SK-N-SH (cell line): ENCODE measurements around the gene PCYT1A. TPM values are rescaled to one million over a fixed set of nuclear protein-coding genes. Genes with fewer than 3 reads are reported as not detected.

ENCODE experiments used
- CTCF ChIA-PET: fragments of 300-600, 350-600 bp; formaldehyde crosslinking; extraction: SDS; loops from one replicate; lab custom pipeline; 2021; lab: Yijun Ruan, JAX
- POLR2A ChIA-PET: fragments of 350-600 bp; sonication (Branson Sonifier 250); formaldehyde crosslinking; extraction: SDS; loops from one replicate; lab custom pipeline; 2020; ENCODE audit warnings: antibody characterized with exemption, inconsistent platforms; lab: Yijun Ruan, JAX
- DNase-seq: peaks from one replicate; pipeline ENCODE4 v3.0.0; 2012
- H2AFZ ChIP-seq: fragments of 200-600 bp; sonication (generic); 2 replicates; pipeline ENCODE4 v1.8.1; 2016; ENCODE audit warnings: antibody characterized with exemption, mild to moderate bottlenecking, low read depth
- H3F3A ChIP-seq: fragments of 200-600 bp; sonication (generic); replicated peaks from 2 replicates; pipeline ENCODE3; 2016; ENCODE audit warnings: antibody characterized with exemption, mild to moderate bottlenecking; ENCODE audit not compliant: insufficient read depth
- H3K27ac ChIP-seq, 2 experiments: fragments of 200-500 bp in 1 of 2; fragments of 200-600 bp in 1 of 2; sonication (Bioruptor generic) in 1 of 2; sonication (generic), shearing (Covaris generic) in 1 of 2; 2 replicates each; pipeline versions ENCODE4 v1.5.1 to v1.6.1; 2014 to 2016; ENCODE audit warnings: low read depth in 2 of 2, inconsistent platforms in 1 of 2, low read length in 1 of 2, mild to moderate bottlenecking in 1 of 2, mixed read lengths in 1 of 2
- H3K27me3 ChIP-seq: fragments of 200-600 bp; sonication (generic), shearing (Covaris generic); 2 replicates; pipeline ENCODE4 v1.6.1; 2016; ENCODE audit warnings: mixed run types; ENCODE audit not compliant: insufficient read depth
- H3K36me3 ChIP-seq, 2 experiments: fragments of 200-500 bp in 1 of 2; fragments of 200-600 bp in 1 of 2; sonication (Bioruptor generic) in 1 of 2; sonication (generic) in 1 of 2; replicated peaks in 1 of 2; 2 replicates each; pipeline versions ENCODE3 to v1.5.1; 2014 to 2016; ENCODE audit warnings: low read length in 1 of 2, mild to moderate bottlenecking in 1 of 2; ENCODE audit not compliant: insufficient read depth in 2 of 2, control insufficient read depth in 1 of 2
- H3K4me1 ChIP-seq, 2 experiments: fragments of 200-500 bp in 1 of 2; fragments of 200-600 bp in 1 of 2; sonication (Bioruptor generic) in 1 of 2; sonication (generic), shearing (Covaris generic) in 1 of 2; 2 replicates each; pipeline versions ENCODE4 v1.5.1 to v1.6.1; 2014 to 2016; ENCODE audit warnings: low read depth in 1 of 2, low read length in 1 of 2, mixed run types in 1 of 2; ENCODE audit not compliant: insufficient read depth in 2 of 2, control insufficient read depth in 1 of 2
- H3K4me2 ChIP-seq: fragments of 200-600 bp; sonication (generic), shearing (Covaris generic); 2 replicates; pipeline ENCODE4 v1.6.1; 2017; ENCODE audit warnings: mixed run types
- H3K4me3 ChIP-seq, 2 experiments: fragments of 200-500 bp in 1 of 2; fragments of 200-600 bp in 1 of 2; sonication (Bioruptor generic) in 1 of 2; sonication (generic), shearing (Covaris generic) in 1 of 2; 2 replicates each; pipeline versions ENCODE4 v1.5.1 to v1.8.1; 2014 to 2016; ENCODE audit warnings: low read depth in 2 of 2, inconsistent platforms in 1 of 2, low read length in 1 of 2, mild to moderate bottlenecking in 1 of 2, mixed read lengths in 1 of 2, moderate library complexity in 1 of 2
- H3K79me2 ChIP-seq: fragments of 200-600 bp; sonication (generic); 2 replicates; pipeline ENCODE4 v1.8.1; 2017; ENCODE audit warnings: mild to moderate bottlenecking; ENCODE audit not compliant: insufficient read depth
- H3K9ac ChIP-seq: fragments of 200-600 bp; sonication (generic); 2 replicates; pipeline ENCODE4 v1.6.1; 2017; ENCODE audit warnings: mixed run types
- H3K9me2 ChIP-seq: fragments of 200-600 bp; sonication (generic); 2 replicates; pipeline ENCODE4 v1.6.1; 2017; ENCODE audit warnings: mixed run types
- H3K9me3 ChIP-seq: fragments of 200-600 bp; sonication (generic); 2 replicates; pipeline ENCODE4 v1.6.1; 2017; ENCODE audit warnings: mixed run types, mild to moderate bottlenecking, moderate library complexity
- H4K20me1 ChIP-seq: fragments of 200-600 bp; sonication (generic); 2 replicates; pipeline ENCODE4 v1.6.1; 2017; ENCODE audit warnings: mild to moderate bottlenecking, mixed run types; ENCODE audit not compliant: insufficient read depth
- ELF1 ChIP-seq: IDR thresholded peaks from 2 replicates; pipeline ENCODE4 v1.4.0; 2012
- EP300 ChIP-seq, 2 experiments: IDR thresholded peaks; 2 replicates each; pipeline versions ENCODE4 v1.4.0 to v1.6.1; 2012; ENCODE audit warnings: borderline replicate concordance in 1 of 2, low read depth in 1 of 2, low read length in 1 of 2
- EZH2phosphoT487 ChIP-seq: fragments of 200-600 bp; sonication (generic); IDR thresholded peaks from 2 replicates; pipeline ENCODE4 v1.6.1; 2017; ENCODE audit warnings: low read depth, mixed run types, mild to moderate bottlenecking, antibody characterized with exemption, moderate library complexity, borderline replicate concordance
- FOSL2 ChIP-seq: IDR thresholded peaks from 2 replicates; pipeline ENCODE4 v1.4.0; 2012; ENCODE audit warnings: low read depth, mild to moderate bottlenecking, moderate library complexity, borderline replicate concordance
- FOXJ3 ChIP-seq: sonication (generic); formaldehyde crosslinking; IDR thresholded peaks from 2 replicates; pipeline ENCODE4 v1.5.1; 2020; ENCODE audit warnings: mild to moderate bottlenecking, missing genetic modification reagents
- FOXM1 ChIP-seq: IDR thresholded peaks from 2 replicates; pipeline ENCODE4 v1.4.0; 2012; ENCODE audit warnings: low read depth, mild to moderate bottlenecking
- GATA2 ChIP-seq: sonication (generic); formaldehyde crosslinking; IDR thresholded peaks from 2 replicates; pipeline ENCODE4 v1.5.0; 2020; ENCODE audit warnings: mild to moderate bottlenecking, missing genetic modification reagents
- JUND ChIP-seq: IDR thresholded peaks from 2 replicates; pipeline ENCODE4 v1.4.0; 2012
- MEF2A ChIP-seq: IDR thresholded peaks from 2 replicates; pipeline ENCODE4 v1.4.0; 2012; ENCODE audit warnings: low read depth, borderline replicate concordance
- RAD21 ChIP-seq: IDR thresholded peaks from 2 replicates; pipeline ENCODE4 v1.6.1; 2012; ENCODE audit warnings: mild to moderate bottlenecking, low read length
- RFX5 ChIP-seq: IDR thresholded peaks from 2 replicates; pipeline ENCODE4 v1.6.1; 2012; ENCODE audit warnings: mild to moderate bottlenecking, improper control_type of control experiment, low read length
- RXRA ChIP-seq: IDR thresholded peaks from 2 replicates; pipeline ENCODE4 v1.4.0; 2012; ENCODE audit warnings: low read depth, mild to moderate bottlenecking, borderline replicate concordance
- TCF12 ChIP-seq: IDR thresholded peaks from 2 replicates; pipeline ENCODE4 v1.4.0; 2012
- WGBS: methylation state at CpG from one replicate; pipeline ENCODE4 v1.1.6; 2017; ENCODE audit warnings: low lambda C conversion rate; 5-methylcytosine and 5-hydroxymethylcytosine counted together
- polyA plus RNA-seq, 3 experiments: library from polyadenylated mRNA; depleted of rRNA; stranded (reverse); fragments of >200 nt; gene quantifications; 2 replicates each; pipeline ENCODE4 v1.2.3, GENCODE V29; 2012
- TF ChIP-seq, protein P1 (sequence below): IDR thresholded peaks from 2 replicates; pipeline ENCODE4 v1.4.0; 2012; ENCODE audit warnings: low read depth
- TF ChIP-seq, protein P2 (sequence below): fragments of 200-600 bp; sonication (generic); IDR thresholded peaks from 2 replicates; pipeline ENCODE4 v1.6.1; 2017; ENCODE audit warnings: antibody characterized with exemption, mild to moderate bottlenecking, moderate library complexity
- TF ChIP-seq, protein P3 (sequence below): IDR thresholded peaks from 2 replicates; pipeline ENCODE4 v1.4.0; 2012; ENCODE audit warnings: low read depth, borderline replicate concordance
- TF ChIP-seq, protein P4 (sequence below): IDR thresholded peaks from 2 replicates; pipeline ENCODE4; 2012
- TF ChIP-seq, protein P5 (sequence below): IDR thresholded peaks from 2 replicates; pipeline ENCODE4 v1.6.1; 2012; ENCODE audit warnings: mild to moderate bottlenecking, low read depth, low read length, moderate library complexity

PCYT1A gene
- polyA plus RNA-seq, 1 of the 3 experiments (the other 2 are of a cell fraction): 45.9 TPM

DNA sequence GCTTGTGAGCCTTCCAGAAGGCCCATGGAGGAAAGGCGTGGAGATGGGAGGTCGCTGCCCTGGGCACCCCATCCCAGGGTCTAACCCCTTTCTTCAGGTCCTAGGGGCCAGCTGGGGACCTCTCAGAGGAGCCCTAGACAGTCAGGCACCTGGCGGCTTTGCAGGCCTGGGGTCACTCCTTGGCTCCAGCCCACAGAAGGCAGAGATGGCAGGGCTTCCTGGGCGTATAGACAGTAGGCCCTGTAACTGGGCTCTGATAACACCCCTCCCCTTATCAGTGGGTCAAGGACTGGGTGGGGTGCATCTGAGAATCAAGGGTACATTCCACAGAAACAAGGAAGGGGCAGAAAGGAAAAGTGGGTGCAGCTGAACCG is 93.0 kb downstream of the PCYT1A start:
- Histone ChIP-seq H3K79me2 (no peaks in the 10 kb centered on the region), H3K36me3 (no peaks in the 10 kb centered on the region), H3K9ac (no peak overlapping the region), H3F3A (no peaks in the 10 kb centered on the region), H3K4me1 (peaks cover 0 to 28% of the 10 kb centered on the region in 2 experiments; a peak in 1 of 4 replicates), H4K20me1 (no peaks in the 10 kb centered on the region), H3K27me3 (no peaks in the 10 kb centered on the region), H3K9me3 (no peaks in the 10 kb centered on the region), H3K27ac (peak overlapping the region in 1 of 2 experiments; percentile 80; a peak in 2 of 4 replicates), H3K4me3 (no peak overlapping the region), H3K9me2 (no peaks in the 10 kb centered on the region), H3K4me2 (no peak overlapping the region), H2AFZ (no peak overlapping the region)
- CTCF ChIA-PET: interaction anchor here (0.9 to 13.7 kb wide), 7 partner anchors 10 to 169 kb away, joined by 3 to 258 read pairs (median 4); no protein-coding TSS in a partner anchor
- TF ChIP-seq RXRA: no peak
- TF ChIP-seq, protein P1, sequence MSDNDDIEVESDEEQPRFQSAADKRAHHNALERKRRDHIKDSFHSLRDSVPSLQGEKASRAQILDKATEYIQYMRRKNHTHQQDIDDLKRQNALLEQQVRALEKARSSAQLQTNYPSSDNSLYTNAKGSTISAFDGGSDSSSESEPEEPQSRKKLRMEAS: no peak
- TF ChIP-seq FOXJ3 (CRISPR knock-in tag): peak; percentile 11; the same call in 1 of the 2 replicates
- 70% methylated on average over 4 of the region's 5 CpGs for WGBS
- POLR2A ChIA-PET: interaction anchor here (2.1 kb wide), 1 partner anchor 121 kb away, joined by 7 read pairs; no protein-coding TSS in a partner anchor
- no peak for DNase-seq

DNA sequence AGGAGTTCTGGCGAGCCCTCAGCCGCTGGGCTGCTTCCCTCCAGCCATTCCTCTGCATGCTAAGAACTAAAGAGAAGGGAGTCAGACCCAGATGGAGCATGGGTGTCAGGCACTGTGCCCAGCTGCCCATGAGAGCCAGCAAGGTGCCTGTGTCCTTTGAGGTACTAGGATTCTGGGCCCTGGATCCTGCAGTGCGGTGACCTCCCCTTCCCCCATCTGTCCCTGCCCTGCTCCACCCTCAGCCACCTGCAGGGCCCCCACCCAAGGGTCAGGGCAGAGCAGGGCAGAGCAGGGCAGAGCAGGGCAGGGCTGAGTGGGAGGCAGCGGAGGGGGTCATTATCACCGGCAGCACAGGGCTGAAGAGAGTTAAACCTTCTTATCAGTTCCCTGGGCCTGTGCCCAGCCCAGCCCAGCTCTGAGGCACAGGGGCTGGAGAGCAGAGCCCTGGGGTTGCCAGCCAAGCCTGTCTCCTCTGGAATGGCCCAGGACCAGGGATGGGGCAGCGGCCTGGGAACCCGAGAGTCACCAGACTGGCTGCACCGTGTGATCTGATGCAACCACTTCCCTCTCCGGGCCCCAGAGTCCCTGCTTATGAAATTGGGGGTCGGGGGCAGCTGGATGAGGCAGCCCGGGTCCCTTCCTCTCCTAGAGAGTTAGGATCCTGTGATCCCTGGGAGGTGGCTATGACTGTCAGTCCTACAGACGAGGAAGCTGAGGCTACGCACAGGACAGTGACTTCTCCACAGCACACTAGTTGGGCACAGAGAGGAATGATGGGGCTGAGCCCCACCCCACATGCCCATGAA is 93.6 kb downstream of the PCYT1A start:
- CTCF ChIA-PET: interaction anchor here (0.9 to 13.7 kb wide), 6 partner anchors 10 to 168 kb away, joined by 3 to 258 read pairs (median 4); no protein-coding TSS in a partner anchor
- WGBS: 82% methylated on average over 6 of the region's 13 CpGs
- TF ChIP-seq TCF12 (no peak), MEF2A (no peak), FOXM1 (no peak), GATA2 (CRISPR knock-in tag) (peak; percentile 67), FOSL2 (no peak), RAD21 (0 out of 2 replicates have a peak, but pooled peaks have one; percentile 14), EP300 (IDR thresholded peaks at IDR 0.05; ENCODE audit: borderline replicate concordance in 1 of 2, low read depth in 1 of 2, low read length in 1 of 2) (0 out of 4 replicates have a peak, but pooled peaks of 1 of the 2 experiments have one; percentile 18), RFX5 (no peak), FOXJ3 (CRISPR knock-in tag) (peak; percentile 6; the same call in 1 of the 2 replicates), JUND (no peak), EZH2phosphoT487 (no peak), ELF1 (no peak)
- TF ChIP-seq, protein P2, sequence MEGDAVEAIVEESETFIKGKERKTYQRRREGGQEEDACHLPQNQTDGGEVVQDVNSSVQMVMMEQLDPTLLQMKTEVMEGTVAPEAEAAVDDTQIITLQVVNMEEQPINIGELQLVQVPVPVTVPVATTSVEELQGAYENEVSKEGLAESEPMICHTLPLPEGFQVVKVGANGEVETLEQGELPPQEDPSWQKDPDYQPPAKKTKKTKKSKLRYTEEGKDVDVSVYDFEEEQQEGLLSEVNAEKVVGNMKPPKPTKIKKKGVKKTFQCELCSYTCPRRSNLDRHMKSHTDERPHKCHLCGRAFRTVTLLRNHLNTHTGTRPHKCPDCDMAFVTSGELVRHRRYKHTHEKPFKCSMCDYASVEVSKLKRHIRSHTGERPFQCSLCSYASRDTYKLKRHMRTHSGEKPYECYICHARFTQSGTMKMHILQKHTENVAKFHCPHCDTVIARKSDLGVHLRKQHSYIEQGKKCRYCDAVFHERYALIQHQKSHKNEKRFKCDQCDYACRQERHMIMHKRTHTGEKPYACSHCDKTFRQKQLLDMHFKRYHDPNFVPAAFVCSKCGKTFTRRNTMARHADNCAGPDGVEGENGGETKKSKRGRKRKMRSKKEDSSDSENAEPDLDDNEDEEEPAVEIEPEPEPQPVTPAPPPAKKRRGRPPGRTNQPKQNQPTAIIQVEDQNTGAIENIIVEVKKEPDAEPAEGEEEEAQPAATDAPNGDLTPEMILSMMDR: no peak
- TF ChIP-seq, protein P3, sequence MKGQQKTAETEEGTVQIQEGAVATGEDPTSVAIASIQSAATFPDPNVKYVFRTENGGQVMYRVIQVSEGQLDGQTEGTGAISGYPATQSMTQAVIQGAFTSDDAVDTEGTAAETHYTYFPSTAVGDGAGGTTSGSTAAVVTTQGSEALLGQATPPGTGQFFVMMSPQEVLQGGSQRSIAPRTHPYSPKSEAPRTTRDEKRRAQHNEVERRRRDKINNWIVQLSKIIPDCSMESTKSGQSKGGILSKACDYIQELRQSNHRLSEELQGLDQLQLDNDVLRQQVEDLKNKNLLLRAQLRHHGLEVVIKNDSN: no peak
- TF ChIP-seq, protein P4, sequence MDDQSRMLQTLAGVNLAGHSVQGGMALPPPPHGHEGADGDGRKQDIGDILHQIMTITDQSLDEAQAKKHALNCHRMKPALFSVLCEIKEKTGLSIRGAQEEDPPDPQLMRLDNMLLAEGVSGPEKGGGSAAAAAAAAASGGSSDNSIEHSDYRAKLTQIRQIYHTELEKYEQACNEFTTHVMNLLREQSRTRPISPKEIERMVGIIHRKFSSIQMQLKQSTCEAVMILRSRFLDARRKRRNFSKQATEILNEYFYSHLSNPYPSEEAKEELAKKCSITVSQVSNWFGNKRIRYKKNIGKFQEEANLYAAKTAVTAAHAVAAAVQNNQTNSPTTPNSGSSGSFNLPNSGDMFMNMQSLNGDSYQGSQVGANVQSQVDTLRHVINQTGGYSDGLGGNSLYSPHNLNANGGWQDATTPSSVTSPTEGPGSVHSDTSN: no peak
- TF ChIP-seq, protein P5, sequence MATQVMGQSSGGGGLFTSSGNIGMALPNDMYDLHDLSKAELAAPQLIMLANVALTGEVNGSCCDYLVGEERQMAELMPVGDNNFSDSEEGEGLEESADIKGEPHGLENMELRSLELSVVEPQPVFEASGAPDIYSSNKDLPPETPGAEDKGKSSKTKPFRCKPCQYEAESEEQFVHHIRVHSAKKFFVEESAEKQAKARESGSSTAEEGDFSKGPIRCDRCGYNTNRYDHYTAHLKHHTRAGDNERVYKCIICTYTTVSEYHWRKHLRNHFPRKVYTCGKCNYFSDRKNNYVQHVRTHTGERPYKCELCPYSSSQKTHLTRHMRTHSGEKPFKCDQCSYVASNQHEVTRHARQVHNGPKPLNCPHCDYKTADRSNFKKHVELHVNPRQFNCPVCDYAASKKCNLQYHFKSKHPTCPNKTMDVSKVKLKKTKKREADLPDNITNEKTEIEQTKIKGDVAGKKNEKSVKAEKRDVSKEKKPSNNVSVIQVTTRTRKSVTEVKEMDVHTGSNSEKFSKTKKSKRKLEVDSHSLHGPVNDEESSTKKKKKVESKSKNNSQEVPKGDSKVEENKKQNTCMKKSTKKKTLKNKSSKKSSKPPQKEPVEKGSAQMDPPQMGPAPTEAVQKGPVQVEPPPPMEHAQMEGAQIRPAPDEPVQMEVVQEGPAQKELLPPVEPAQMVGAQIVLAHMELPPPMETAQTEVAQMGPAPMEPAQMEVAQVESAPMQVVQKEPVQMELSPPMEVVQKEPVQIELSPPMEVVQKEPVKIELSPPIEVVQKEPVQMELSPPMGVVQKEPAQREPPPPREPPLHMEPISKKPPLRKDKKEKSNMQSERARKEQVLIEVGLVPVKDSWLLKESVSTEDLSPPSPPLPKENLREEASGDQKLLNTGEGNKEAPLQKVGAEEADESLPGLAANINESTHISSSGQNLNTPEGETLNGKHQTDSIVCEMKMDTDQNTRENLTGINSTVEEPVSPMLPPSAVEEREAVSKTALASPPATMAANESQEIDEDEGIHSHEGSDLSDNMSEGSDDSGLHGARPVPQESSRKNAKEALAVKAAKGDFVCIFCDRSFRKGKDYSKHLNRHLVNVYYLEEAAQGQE: no peak

More for the DNA sequence above, 93.6 kb downstream of the PCYT1A start:
- Histone ChIP-seq H3K79me2 (no peaks in the 10 kb centered on the region), H3K27me3 (no peaks in the 10 kb centered on the region), H3K36me3 (no peaks in the 10 kb centered on the region), H3K4me1 (peaks cover 0 to 28% of the 10 kb centered on the region in 2 experiments; a peak in 1 of 4 replicates), H3K4me3 (no peak overlapping the region), H3K9ac (no peak overlapping the region), H3K9me2 (no peaks in the 10 kb centered on the region), H3F3A (no peaks in the 10 kb centered on the region), H4K20me1 (no peaks in the 10 kb centered on the region), H3K4me2 (no peak overlapping the region), H3K27ac (peak overlapping the region in 1 of 2 experiments; percentile 80; a peak in 2 of 4 replicates), H3K9me3 (no peaks in the 10 kb centered on the region), H2AFZ (no peak overlapping the region)
- peak; percentile 83 for DNase-seq
- POLR2A ChIA-PET: interaction anchor here (2.1 kb wide), 1 partner anchor 121 kb away, joined by 7 read pairs; no protein-coding TSS in a partner anchor
